SH-SY5Y (cell line): ENCODE data around the gene COMMD4.

Source experiments
- GATA2 ChIP-seq: IDR thresholded peaks from 2 replicates; pipeline ENCODE4 v1.6.1; 2011; ENCODE audit warnings: mild to moderate bottlenecking, low read depth, low read length
- GATA3 ChIP-seq: IDR thresholded peaks from 2 replicates; pipeline ENCODE4 v1.6.1; 2011; ENCODE audit warnings: low read depth, mild to moderate bottlenecking, low read length, moderate library complexity

GRCh38 chr15:75335705-75336355, at the start of gene COMMD4:
- TF ChIP-seq GATA2 (no peak), GATA3 (no peak)
